H1 (cell line): ENCODE results near the gene KCNIP3. TPM values are rescaled to one million over a fixed set of nuclear protein-coding genes. Genes with fewer than 3 reads are reported as not detected.

Experiments used
- CTCF ChIA-PET: fragments of 300-600 bp; sonication (Branson Sonifier 250); formaldehyde crosslinking; loops from one replicate; lab custom pipeline; 2021; ENCODE audit not compliant: partially characterized antibody; lab: Charles Lee
- POLR2A ChIA-PET: fragments of 300-600 bp; sonication (Branson Sonifier 250); formaldehyde crosslinking; loops from one replicate; lab custom pipeline; 2021; ENCODE audit warnings: inconsistent platforms; ENCODE audit not compliant: partially characterized antibody; lab: Charles Lee
- DNase-seq, 2 experiments: peaks; one replicate each; pipeline versions ENCODE4 v3.0.0 to v3.0.0-alpha.2; 2010 to 2022; ENCODE audit warnings: low spot score in 2 of 2, low read depth in 1 of 2, mixed read lengths in 1 of 2
- FAIRE-seq: peaks from 2 replicates; lab custom pipeline; 2011; peaks lifted over from hg19 to GRCh38; lab: Jason Lieb, UNC
- H2AFZ ChIP-seq: 2 replicates; pipeline ENCODE4 v1.8.1; 2012; ENCODE audit warnings: low read length, inconsistent platforms
- H2AK5ac ChIP-seq: 2 replicates; pipeline ENCODE4 v1.6.1; 2013; ENCODE audit warnings: low read depth, low read length
- H2BK120ac ChIP-seq: replicated peaks from 2 replicates; pipeline ENCODE3; 2013; ENCODE audit warnings: low read depth, low read length, inconsistent platforms
- H2BK12ac ChIP-seq: 2 replicates; pipeline ENCODE4 v1.6.1; 2013; ENCODE audit warnings: low read depth, low read length
- H2BK15ac ChIP-seq: 2 replicates; pipeline ENCODE4 v1.6.1; 2013; ENCODE audit warnings: low read length
- H2BK20ac ChIP-seq: 2 replicates; pipeline ENCODE4 v1.6.1; 2013; ENCODE audit warnings: low read length
- H2BK5ac ChIP-seq: 2 replicates; pipeline ENCODE4 v1.6.1; 2013; ENCODE audit warnings: low read depth, low read length
- H3K14ac ChIP-seq: 2 replicates; pipeline ENCODE4 v1.6.1; 2013; ENCODE audit warnings: inconsistent platforms; ENCODE audit not compliant: insufficient read length
- H3K18ac ChIP-seq: 2 replicates; pipeline ENCODE4 v1.6.1; 2013; ENCODE audit warnings: low read length; ENCODE audit errors: extremely low read depth
- H3K23ac ChIP-seq: 2 replicates; pipeline ENCODE4 v1.6.1; 2013; ENCODE audit warnings: inconsistent platforms; ENCODE audit not compliant: insufficient read length
- H3K23me2 ChIP-seq: 2 replicates; pipeline ENCODE4 v1.6.1; 2013; ENCODE audit warnings: low read depth, low read length
- H3K27ac ChIP-seq: 2 replicates; pipeline ENCODE4 v1.6.1; 2011; ENCODE audit warnings: low read depth, low read length, inconsistent platforms
- H3K27me3 ChIP-seq, 4 experiments: replicated peaks in 1 of 4; 1 replicate in 1 of 4; 2 replicates in 3 of 4; pipeline versions ENCODE4 v1.6.1 to v1.8.1; 2011 to 2013; ENCODE audit warnings: low read length in 3 of 4, mild to moderate bottlenecking in 3 of 4, inconsistent platforms in 2 of 4, mixed read lengths in 2 of 4, moderate library complexity in 1 of 4; ENCODE audit not compliant: control insufficient read depth in 3 of 4, insufficient read depth in 3 of 4; ENCODE audit errors: extremely low read depth in 1 of 4
- H3K36me3 ChIP-seq, 4 experiments: 2 replicates each; pipeline versions ENCODE4 v1.6.1 to v1.8.1; 2011 to 2013; ENCODE audit warnings: mild to moderate bottlenecking in 4 of 4, low read length in 3 of 4, moderate library complexity in 2 of 4, control low read depth in 1 of 4, inconsistent platforms in 1 of 4; ENCODE audit not compliant: insufficient read depth in 4 of 4, control insufficient read depth in 2 of 4
- H3K4ac ChIP-seq: replicated peaks from 2 replicates; pipeline ENCODE3; 2013; ENCODE audit warnings: low read length, low read depth, mixed read lengths, inconsistent platforms; ENCODE audit not compliant: insufficient read length
- H3K4me1 ChIP-seq, 4 experiments: replicated peaks in 1 of 4; 1 replicate in 1 of 4; 2 replicates in 3 of 4; pipeline versions ENCODE4 v1.6.1 to v1.8.1; 2011 to 2013; ENCODE audit warnings: low read length in 3 of 4, inconsistent platforms in 2 of 4, mixed read lengths in 1 of 4; ENCODE audit not compliant: insufficient read depth in 4 of 4, control insufficient read depth in 3 of 4
- H3K4me2 ChIP-seq, 2 experiments: 2 replicates each; pipeline versions ENCODE4 v1.6.1 to v1.8.1; 2011 to 2013; ENCODE audit warnings: low read depth in 2 of 2, low read length in 2 of 2, control low read depth in 1 of 2, inconsistent platforms in 1 of 2, mild to moderate bottlenecking in 1 of 2; ENCODE audit not compliant: insufficient read depth in 1 of 2
- H3K4me3 ChIP-seq, 4 experiments: fragments of 200-600, 300-600 bp in 1 of 4; sonication (generic), shearing (Covaris generic), sonication (Bioruptor Twin) in 1 of 4; 2 replicates each; pipeline versions ENCODE4 v1.5.1 to v1.8.1; 2011 to 2016; ENCODE audit warnings: low read length in 4 of 4, low read depth in 3 of 4, control low read depth in 2 of 4, inconsistent platforms in 2 of 4, mild to moderate bottlenecking in 2 of 4, mixed read lengths in 1 of 4, moderate library complexity in 1 of 4; ENCODE audit not compliant: insufficient read depth in 2 of 4; ENCODE audit errors: extremely low read depth in 1 of 4
- H3K56ac ChIP-seq: replicated peaks from 2 replicates; pipeline ENCODE3; 2013; ENCODE audit warnings: low read depth, mild to moderate bottlenecking, mixed read lengths, low read length, inconsistent platforms; ENCODE audit not compliant: insufficient read length
- H3K79me1 ChIP-seq: 2 replicates; pipeline ENCODE4 v1.6.1; 2013; ENCODE audit warnings: low read depth, low read length, control low read depth
- H3K79me2 ChIP-seq, 2 experiments: 2 replicates each; pipeline versions ENCODE4 v1.6.1 to v1.8.1; 2012 to 2013; ENCODE audit warnings: low read length in 2 of 2, mild to moderate bottlenecking in 2 of 2, inconsistent platforms in 1 of 2; ENCODE audit not compliant: insufficient read depth in 2 of 2, control insufficient read depth in 1 of 2
- H3K9ac ChIP-seq, 4 experiments: replicated peaks in 1 of 4; 1 replicate in 1 of 4; 2 replicates in 3 of 4; pipeline versions ENCODE4 v1.6.1 to v1.8.1; 2011 to 2013; ENCODE audit warnings: low read depth in 3 of 4, low read length in 3 of 4, control low read depth in 2 of 4, mild to moderate bottlenecking in 2 of 4, moderate library complexity in 2 of 4, inconsistent platforms in 1 of 4; ENCODE audit errors: extremely low read depth in 1 of 4
- H3K9me3 ChIP-seq, 2 experiments: 2 replicates each; pipeline versions ENCODE4 v1.6.1 to v1.8.1; 2012 to 2013; ENCODE audit warnings: mild to moderate bottlenecking in 2 of 2, moderate library complexity in 2 of 2, control low read depth in 1 of 2, inconsistent platforms in 1 of 2, low read depth in 1 of 2, low read length in 1 of 2, mixed read lengths in 1 of 2; ENCODE audit not compliant: insufficient read depth in 2 of 2
- H4K20me1 ChIP-seq, 2 experiments: replicated peaks in 1 of 2; 2 replicates each; pipeline versions ENCODE3 to v1.8.1; 2011 to 2013; ENCODE audit warnings: inconsistent platforms in 2 of 2, low read length in 2 of 2, mild to moderate bottlenecking in 1 of 2; ENCODE audit not compliant: insufficient read depth in 2 of 2, control insufficient read depth in 1 of 2
- H4K5ac ChIP-seq: 2 replicates; pipeline ENCODE4 v1.6.1; 2013; ENCODE audit warnings: low read length, low read depth, mixed read lengths, inconsistent platforms; ENCODE audit not compliant: insufficient read length
- H4K8ac ChIP-seq: 2 replicates; pipeline ENCODE4 v1.8.0; 2013; ENCODE audit warnings: mild to moderate bottlenecking, moderate library complexity, low read length, inconsistent platforms; ENCODE audit not compliant: insufficient read depth; ENCODE audit errors: extremely low read depth
- H4K91ac ChIP-seq: replicated peaks from 2 replicates; pipeline ENCODE3; 2013; ENCODE audit warnings: low read length, mixed read lengths, inconsistent platforms; ENCODE audit not compliant: insufficient read length
- CHD1 ChIP-seq: IDR thresholded peaks from 2 replicates; pipeline ENCODE4 v1.6.1; 2012; ENCODE audit warnings: low read depth, low read length, improper control_type of control experiment
- EGR1 ChIP-seq: IDR thresholded peaks from 2 replicates; pipeline ENCODE4 v1.6.1; 2011; ENCODE audit warnings: low read depth, low read length, borderline replicate concordance
- PHF8 ChIP-seq: fragments of 200-600 bp; sonication (generic); conservative IDR thresholded peaks from 2 replicates; pipeline ENCODE4 v1.7.1; 2012; ENCODE audit warnings: low read depth, mild to moderate bottlenecking, inconsistent platforms, low read length, moderate library complexity
- POU5F1 ChIP-seq: IDR thresholded peaks from 2 replicates; pipeline ENCODE4 v1.6.1; 2011; ENCODE audit warnings: low read depth, mild to moderate bottlenecking, low read length, moderate library complexity
- RFX5 ChIP-seq: IDR thresholded peaks from 2 replicates; pipeline ENCODE4 v1.6.1; 2011; ENCODE audit warnings: low read depth, low read length, improper control_type of control experiment, borderline replicate concordance
- RNF2 ChIP-seq: fragments of 200-900, 300-1000 bp; sonication (generic); IDR thresholded peaks from 2 replicates; pipeline ENCODE4 v1.7.1; 2016; ENCODE audit warnings: borderline replicate concordance, low read depth, mild to moderate bottlenecking, antibody characterized with exemption, low read length; ENCODE audit not compliant: poor library complexity, severe bottlenecking; ENCODE audit errors: missing control alignments
- SIRT6 ChIP-seq: IDR thresholded peaks from one replicate; pipeline ENCODE4 v1.7.1; 2012; ENCODE audit warnings: low read length, inconsistent platforms
- SRF ChIP-seq: IDR thresholded peaks from 2 replicates; pipeline ENCODE4 v1.6.1; 2011; ENCODE audit warnings: mild to moderate bottlenecking, low read depth, low read length, moderate library complexity
- SUZ12 ChIP-seq: fragments of 200-600 bp; sonication (generic); IDR thresholded peaks from 2 replicates; pipeline ENCODE4 v1.6.1; 2012; ENCODE audit warnings: mild to moderate bottlenecking, inconsistent platforms, low read length, moderate library complexity, mixed read lengths
- TAF1 ChIP-seq: IDR thresholded peaks from 2 replicates; pipeline ENCODE4 v1.6.1; 2011; ENCODE audit warnings: mild to moderate bottlenecking, low read depth, low read length
- WGBS, 2 experiments: shearing (Covaris generic) in 1 of 2; methylation state at CpG; one replicate each; pipeline versions ENCODE4 v1.1.6 to v1.1.7; 2013 to 2015; ENCODE audit warnings: low lambda C conversion rate in 2 of 2, mixed read lengths in 2 of 2, inconsistent platforms in 1 of 2, low coverage in 1 of 2, missing lambda C conversion rate in 1 of 2; ENCODE audit not compliant: insufficient replicate concordance in 2 of 2, insufficient coverage in 1 of 2, insufficient read length in 1 of 2; ENCODE audit errors: extremely low coverage in 1 of 2, missing lambda C conversion rate in 1 of 2; 5-methylcytosine and 5-hydroxymethylcytosine counted together
- polyA plus RNA-seq, 7 experiments: library from polyadenylated mRNA; depleted of rRNA in 3 of 7; stranded (reverse) in 5 of 7; unstranded in 2 of 7; fragments of >200 nt in 5 of 7; fragments of 200-250 nt in 2 of 7; gene quantifications; 1 replicate in 5 of 7; 2 replicates in 1 of 7; 4 replicates in 1 of 7; pipeline versions ENCODE4 v1.2.1 to v1.2.3, GENCODE V29; 2011 to 2013; ENCODE audit warnings: missing spikeins in 2 of 7, mixed read lengths in 2 of 7
- total RNA-seq: library from RNA; stranded (reverse); fragmentation: NEBNext Ultra II Directional; extraction: Animal tissue kit (Norgen Biotek cat#: 25700); gene quantifications from 2 replicates; pipeline ENCODE4 v1.2.1, GENCODE V29; 2021
- TF ChIP-seq, protein P1 (sequence below): IDR thresholded peaks from 2 replicates; pipeline ENCODE4 v1.6.1; 2012; ENCODE audit warnings: low read length, inconsistent platforms

KCNIP3 gene
- total and polyA plus RNA-seq, 2 of the 8 experiments (the other 6 are each of a cell fraction or from before 2014, with no cell fraction given) = 0.33 to 1.9 TPM

GRCh38 chr2:95353613-95354468 is 56.7 kb downstream of the KCNIP3 start:
- Histone ChIP-seq H3K27me3 (peaks cover 0 to 2% (median 0%) of the 10 kb centered on the region in 4 experiments; a peak in 4 of 7 replicates), H2BK5ac (no peak overlapping the region), H3K9ac (no peak overlapping the region), H3K27ac (no peak overlapping the region), H2AK5ac (no peak overlapping the region), H3K79me2 (no peaks in the 10 kb centered on the region), H3K18ac (no peak overlapping the region), H4K20me1 (no peaks in the 10 kb centered on the region), H3K4me2 (no peak overlapping the region), H3K23me2 (no peaks in the 10 kb centered on the region), H3K56ac (no peak overlapping the region), H3K36me3 (no peaks in the 10 kb centered on the region), H2BK15ac (no peak overlapping the region), H3K14ac (no peak overlapping the region), H2BK120ac (no peak overlapping the region), H3K9me3 (peaks cover 36 to 82% of the 10 kb centered on the region in 2 experiments), H3K4ac (no peak overlapping the region), H3K23ac (no peak overlapping the region), H2AFZ (no peak overlapping the region), H3K79me1 (no peaks in the 10 kb centered on the region), H4K91ac (no peak overlapping the region), H3K4me1 (no peaks in the 10 kb centered on the region), H2BK12ac (no peak overlapping the region), H3K4me3 (no peak overlapping the region), H4K8ac (peak overlapping the region; percentile 25; the same call in 1 of the 2 replicates), H2BK20ac (no peak overlapping the region), H4K5ac (no peak overlapping the region)
- DNase-seq (no peak), FAIRE-seq (no peak)
- POLR2A ChIA-PET = no interaction called here
- CTCF ChIA-PET = no interaction called here
- WGBS, 2 experiments = 81% methylated on average over 22 of the region's 22 CpGs; no CpG with 5 or more reads in 1 of the 2 experiments
- no peak for TF ChIP-seq EGR1
- TF ChIP-seq SRF = no peak
- TF ChIP-seq RFX5 = no peak
- TF ChIP-seq PHF8 = no peak
- no peak for TF ChIP-seq SUZ12
- TF ChIP-seq POU5F1 = no peak
- no peak for TF ChIP-seq RNF2
- no peak for TF ChIP-seq TAF1
- TF ChIP-seq, protein P1, sequence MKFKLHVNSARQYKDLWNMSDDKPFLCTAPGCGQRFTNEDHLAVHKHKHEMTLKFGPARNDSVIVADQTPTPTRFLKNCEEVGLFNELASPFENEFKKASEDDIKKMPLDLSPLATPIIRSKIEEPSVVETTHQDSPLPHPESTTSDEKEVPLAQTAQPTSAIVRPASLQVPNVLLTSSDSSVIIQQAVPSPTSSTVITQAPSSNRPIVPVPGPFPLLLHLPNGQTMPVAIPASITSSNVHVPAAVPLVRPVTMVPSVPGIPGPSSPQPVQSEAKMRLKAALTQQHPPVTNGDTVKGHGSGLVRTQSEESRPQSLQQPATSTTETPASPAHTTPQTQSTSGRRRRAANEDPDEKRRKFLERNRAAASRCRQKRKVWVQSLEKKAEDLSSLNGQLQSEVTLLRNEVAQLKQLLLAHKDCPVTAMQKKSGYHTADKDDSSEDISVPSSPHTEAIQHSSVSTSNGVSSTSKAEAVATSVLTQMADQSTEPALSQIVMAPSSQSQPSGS = no peak
- no peak for TF ChIP-seq SIRT6
- no peak for TF ChIP-seq CHD1
